BE2C (cell line): Measurements from ENCODE around the gene TTLL11.

Source experiments
- DNase-seq: peaks from one replicate; pipeline ENCODE4 v3.0.0-alpha.2; 2020
- H3K27me3 ChIP-seq: fragments of 250-450 bp; sonication (Bioruptor Pico); 2 replicates; pipeline ENCODE4 v1.5.1; 2020; ENCODE audit warnings: mild to moderate bottlenecking
- H3K36me3 ChIP-seq: fragments of 250-450 bp; sonication (Bioruptor Pico); 2 replicates; pipeline ENCODE4 v1.5.1; 2020; ENCODE audit warnings: mild to moderate bottlenecking
- H3K4me1 ChIP-seq: fragments of 250-450 bp; sonication (Bioruptor Pico); 2 replicates; pipeline ENCODE4 v1.5.1; 2020
- H3K4me3 ChIP-seq: 2 replicates; pipeline ENCODE4 v1.5.1; 2011; ENCODE audit warnings: low read depth, low read length
- H3K9me3 ChIP-seq: fragments of 250-450 bp; sonication (Bioruptor Pico); 2 replicates; pipeline ENCODE4 v1.5.1; 2020
- CTCF ChIP-seq: IDR thresholded peaks from 2 replicates; pipeline ENCODE4 v1.5.1; 2012; ENCODE audit warnings: mild to moderate bottlenecking, low read depth, low read length

The TTLL11 gene

GRCh38 chr9:122134822-122135528 lies 41.9 kb upstream of the TTLL11 start:
- TF ChIP-seq CTCF, result no peak
- Histone ChIP-seq H3K36me3 (no peaks in the 10 kb centered on the region), H3K9me3 (no peaks in the 10 kb centered on the region), H3K4me3 (no peak overlapping the region), H3K27me3 (no peaks in the 10 kb centered on the region), H3K4me1 (peaks cover 6% of the 10 kb centered on the region; the same call in 1 of the 2 replicates)
- DNase-seq, result no peak

- Histone ChIP-seq H3K36me3 (no peaks in the 10 kb centered on the region), H3K9me3 (no peaks in the 10 kb centered on the region), H3K27me3 (no peaks in the 10 kb centered on the region), H3K4me3 (no peak overlapping the region), H3K4me1 (peaks cover 6% of the 10 kb centered on the region; the same call in 1 of the 2 replicates)
- TF ChIP-seq CTCF, result no peak
- no peak for DNase-seq
These were observed 41.0 kb upstream of the TTLL11 start for GRCh38 chr9:122133984-122134535.

- H3K36me3 ChIP-seq, result no peaks in the 10 kb centered on the region
- H3K9me3 ChIP-seq, result no peaks in the 10 kb centered on the region
- no peak for TF ChIP-seq CTCF
- no peak overlapping the region for H3K4me3 ChIP-seq
- peaks cover 6% of the 10 kb centered on the region; the same call in 1 of the 2 replicates for H3K4me1 ChIP-seq
- H3K27me3 ChIP-seq, result no peaks in the 10 kb centered on the region
- DNase-seq, result no peak
These were observed 40.3 kb upstream of the TTLL11 start for GRCh38 chr9:122133263-122133983.

GRCh38 chr9:122132539-122132938 lies 39.4 kb upstream of the TTLL11 start:
- no peaks in the 10 kb centered on the region for H3K36me3 ChIP-seq
- peaks cover 6% of the 10 kb centered on the region; the same call in 1 of the 2 replicates for H3K4me1 ChIP-seq
- TF ChIP-seq CTCF, result no peak
- no peak for DNase-seq
- H3K27me3 ChIP-seq, result no peaks in the 10 kb centered on the region
- H3K4me3 ChIP-seq, result no peak overlapping the region
- no peaks in the 10 kb centered on the region for H3K9me3 ChIP-seq

- H3K36me3 ChIP-seq, result no peaks in the 10 kb centered on the region
- TF ChIP-seq CTCF, result no peak
- H3K4me1 ChIP-seq, result peaks cover 6% of the 10 kb centered on the region; the same call in 1 of the 2 replicates
- peak; percentile 54 for DNase-seq
- no peak overlapping the region for H3K4me3 ChIP-seq
- H3K9me3 ChIP-seq, result no peaks in the 10 kb centered on the region
- H3K27me3 ChIP-seq, result no peaks in the 10 kb centered on the region
These were observed 38.4 kb upstream of the TTLL11 start for GRCh38 chr9:122131401-122132001.
